GM19463 (cell line): ENCODE measurements around the gene WNT5B.
"Not testable (repeated sequence)": the region's sequence is repeated elsewhere in the genome, so short reads cannot be mapped to it uniquely, and the experiment has no call there.

Source experiments
- ATAC-seq: cut with Tn5 transposase; IDR thresholded peaks from one replicate; pipeline ENCODE4 v1.9.1; 2021; ENCODE audit warnings: mild to moderate bottlenecking, moderate library complexity; ENCODE audit not compliant: unreplicated experiment

WNT5B gene

GRCh38 chr12:1688086-1688710, 59.2 kb downstream of the WNT5B start:
- ATAC-seq: no peak

GRCh38 chr12:1690578-1691122, 61.6 kb downstream of the WNT5B start, which contains the start of gene ADIPOR2:
Gene ADIPOR2 (plus strand): TSS chr12:1691070. CDS start chr12:1754344, 63,274 bp downstream.
- peak; percentile 98 for ATAC-seq

- ATAC-seq: peak; percentile 20
Measured at GRCh38 chr12:1691123-1692007, 62.3 kb downstream of the WNT5B start.

- no peak for ATAC-seq
Measured at GRCh38 chr12:1692226-1692625, 63.2 kb downstream of the WNT5B start.

- ATAC-seq: no peak
Measured at GRCh38 chr12:1692895-1693610, 64.0 kb downstream of the WNT5B start.

- ATAC-seq: not testable (repeated sequence)
Measured at GRCh38 chr12:1695097-1695496, 66.1 kb downstream of the WNT5B start.

- ATAC-seq: no peak
Measured at GRCh38 chr12:1695886-1696670, 67.0 kb downstream of the WNT5B start.

- ATAC-seq: no peak
Measured at GRCh38 chr12:1696800-1697199, 67.8 kb downstream of the WNT5B start.
